Measurements from ENCODE around the gene ST7.
"Not testable (repeated sequence)": the region's sequence is repeated elsewhere in the genome, so short reads cannot be mapped to it uniquely, and the experiment has no call there.

The ST7 gene

GRCh38 chr7:117101026-117101425 lies 147.7 kb downstream of the ST7 start:
- DNase-seq, result no peak

GRCh38 chr7:117110480-117111315 lies 157.4 kb downstream of the ST7 start:
- DNase-seq, result peak; percentile 49 to 57

- no peak for DNase-seq
Measured at GRCh38 chr7:117111535-117111934, 158.2 kb downstream of the ST7 start.

GRCh38 chr7:117112640-117113039 lies 159.3 kb downstream of the ST7 start:
- DNase-seq, result no peak

- no peak for DNase-seq
Measured at GRCh38 chr7:117113871-117114270, 160.6 kb downstream of the ST7 start.

- no peak for DNase-seq
Measured at GRCh38 chr7:117114272-117114671, 161.0 kb downstream of the ST7 start.

GRCh38 chr7:117116211-117116610 lies 162.9 kb downstream of the ST7 start:
- no peak for DNase-seq

- DNase-seq, result no peak
Measured at GRCh38 chr7:117117172-117117571, 163.9 kb downstream of the ST7 start.

GRCh38 chr7:117118579-117119180 lies 165.4 kb downstream of the ST7 start:
- DNase-seq, result no peak

GRCh38 chr7:117119192-117119924 lies 166.1 kb downstream of the ST7 start:
- DNase-seq, result peak; percentile 85 to 88

GRCh38 chr7:117120321-117120720 lies 167.0 kb downstream of the ST7 start:
- DNase-seq, result not testable (repeated sequence)

- DNase-seq, result not testable (repeated sequence)
Measured at GRCh38 chr7:117122036-117122435, 168.7 kb downstream of the ST7 start.

GRCh38 chr7:117122536-117122935 lies 169.2 kb downstream of the ST7 start:
- DNase-seq, result no peak

- DNase-seq, result no peak
Measured at GRCh38 chr7:117123311-117123926, 170.1 kb downstream of the ST7 start.

- DNase-seq, result peak; percentile 68 to 71
Measured at GRCh38 chr7:117124591-117125220, 171.4 kb downstream of the ST7 start.

GRCh38 chr7:117126676-117127075 lies 173.4 kb downstream of the ST7 start:
- DNase-seq, result no peak

GRCh38 chr7:117127585-117128168 lies 174.4 kb downstream of the ST7 start:
- DNase-seq, result peak; percentile 49 to 62

- DNase-seq, result no peak
Measured at GRCh38 chr7:117129521-117129955, 176.2 kb downstream of the ST7 start.

GRCh38 chr7:117130262-117130661 lies 177.0 kb downstream of the ST7 start:
- DNase-seq, result no peak

- no peak for DNase-seq
Measured at GRCh38 chr7:117132321-117133120, 179.2 kb downstream of the ST7 start.

- DNase-seq, result no peak
Measured at GRCh38 chr7:117133125-117133524, 179.8 kb downstream of the ST7 start.
